ENCODE measurements around the gene APOL2. TPM values are rescaled to one million over a fixed set of nuclear protein-coding genes. Genes with fewer than 3 reads are reported as not detected.

The APOL2 gene
- total RNA-seq, 2 experiments from 2014 or later, result 11.8 to 12.4 TPM

DNA sequence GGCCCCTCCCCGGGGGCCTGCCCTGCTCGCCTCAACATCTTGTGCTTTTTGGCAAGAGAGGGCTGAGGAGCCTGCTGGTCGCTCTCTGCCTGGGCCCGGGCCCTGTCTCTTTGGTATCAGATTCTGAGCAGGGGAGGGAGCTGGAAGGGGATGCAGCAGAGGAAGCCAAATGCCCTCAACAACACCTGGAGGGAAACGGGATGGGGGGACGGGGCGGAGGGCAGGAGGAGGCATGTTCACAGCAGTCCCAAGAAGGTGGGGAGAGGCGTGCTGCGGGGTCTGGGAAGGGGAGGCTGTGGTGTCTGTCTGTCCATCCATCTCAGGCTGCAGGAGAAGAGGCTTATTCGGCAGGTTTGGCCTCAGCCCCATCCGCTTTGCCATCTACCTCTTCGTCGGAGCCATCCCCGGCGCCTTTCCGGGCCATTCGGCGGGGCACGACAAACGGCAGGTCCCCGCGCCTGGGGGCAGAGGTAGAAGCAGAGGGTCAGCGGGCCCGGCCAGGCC is 43.1 kb upstream of the APOL2 start:
- TF ChIP-seq, protein P1, sequence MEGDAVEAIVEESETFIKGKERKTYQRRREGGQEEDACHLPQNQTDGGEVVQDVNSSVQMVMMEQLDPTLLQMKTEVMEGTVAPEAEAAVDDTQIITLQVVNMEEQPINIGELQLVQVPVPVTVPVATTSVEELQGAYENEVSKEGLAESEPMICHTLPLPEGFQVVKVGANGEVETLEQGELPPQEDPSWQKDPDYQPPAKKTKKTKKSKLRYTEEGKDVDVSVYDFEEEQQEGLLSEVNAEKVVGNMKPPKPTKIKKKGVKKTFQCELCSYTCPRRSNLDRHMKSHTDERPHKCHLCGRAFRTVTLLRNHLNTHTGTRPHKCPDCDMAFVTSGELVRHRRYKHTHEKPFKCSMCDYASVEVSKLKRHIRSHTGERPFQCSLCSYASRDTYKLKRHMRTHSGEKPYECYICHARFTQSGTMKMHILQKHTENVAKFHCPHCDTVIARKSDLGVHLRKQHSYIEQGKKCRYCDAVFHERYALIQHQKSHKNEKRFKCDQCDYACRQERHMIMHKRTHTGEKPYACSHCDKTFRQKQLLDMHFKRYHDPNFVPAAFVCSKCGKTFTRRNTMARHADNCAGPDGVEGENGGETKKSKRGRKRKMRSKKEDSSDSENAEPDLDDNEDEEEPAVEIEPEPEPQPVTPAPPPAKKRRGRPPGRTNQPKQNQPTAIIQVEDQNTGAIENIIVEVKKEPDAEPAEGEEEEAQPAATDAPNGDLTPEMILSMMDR (conservative IDR thresholded peaks at IDR 0.05; ENCODE audit: low read length), result no peak
- TF ChIP-seq EZH2phosphoT487 (IDR thresholded peaks at IDR 0.05; ENCODE audit: borderline replicate concordance, low read depth, low read length), result no peak
- H3K4me3 ChIP-seq (ENCODE audit: low read depth, low read length, poor library complexity, severe bottlenecking), result no peak overlapping the region
- intact Hi-C loops (cut with micrococcal nuclease; ENCODE audit: unreplicated experiment), result no loop called here
- peaks cover 9% of the 10 kb centered on the region for H3K4me1 ChIP-seq (ENCODE audit: insufficient read depth, low read length, poor library complexity, severe bottlenecking)
- no peak overlapping the region for H3K4me2 ChIP-seq (ENCODE audit: low read length)
- ChIA-PET POLR2A (no interaction called here), CTCF (ENCODE audit: unreplicated experiment) (no interaction called here)
- H3K27ac ChIP-seq (ENCODE audit: low read depth, low read length, poor library complexity, severe bottlenecking), result no peak overlapping the region
- H4K20me1 ChIP-seq (ENCODE audit: insufficient read depth, low read length), result no peaks in the 10 kb centered on the region
- BruUV-seq (replicated peaks), result no TSS peak
- H2AFZ ChIP-seq (ENCODE audit: low read length), result no peak overlapping the region
- H3K9me2 ChIP-seq (ENCODE audit: insufficient read depth, low read length), result no peaks in the 10 kb centered on the region
- H3K79me2 ChIP-seq (ENCODE audit: insufficient read depth, low read depth, low read length), result no peaks in the 10 kb centered on the region
- no peak for DNase-seq (ENCODE audit: low spot score)
- peaks cover 74% of the 10 kb centered on the region for H3K36me3 ChIP-seq (ENCODE audit: insufficient read depth, low read length)
- H3K9me3 ChIP-seq (ENCODE audit: low read length), result no peaks in the 10 kb centered on the region

DNA sequence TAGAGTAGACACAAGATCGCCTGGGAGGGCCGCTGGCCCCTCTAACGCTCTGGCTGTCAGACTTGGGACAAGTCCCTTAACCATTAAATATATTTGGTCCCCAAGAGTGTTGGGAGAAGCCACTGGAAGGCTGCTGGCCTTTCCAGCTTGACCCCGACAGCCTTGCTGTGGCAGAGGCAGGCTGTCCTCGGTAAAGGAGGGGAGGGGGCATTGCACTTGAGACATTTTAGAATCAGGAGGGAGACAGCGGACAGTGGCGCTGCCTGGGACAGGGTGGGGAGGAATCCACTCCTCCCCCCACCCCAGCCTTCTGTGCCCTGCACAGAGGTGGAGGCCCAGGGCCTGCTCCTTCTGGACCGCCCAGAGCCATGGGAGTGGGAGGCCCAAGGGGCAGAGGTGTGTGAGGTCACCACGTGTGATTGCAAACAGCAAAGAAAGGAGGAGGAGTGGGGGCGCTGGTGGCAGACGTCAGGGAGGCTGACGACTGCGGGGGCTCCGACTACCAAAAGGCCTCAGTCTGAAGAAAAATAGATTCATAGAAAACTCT is 42.5 kb upstream of the APOL2 start:
- TF ChIP-seq, protein P1 (conservative IDR thresholded peaks at IDR 0.05; ENCODE audit: low read length), result no peak
- no peak for TF ChIP-seq EZH2phosphoT487 (IDR thresholded peaks at IDR 0.05; ENCODE audit: borderline replicate concordance, low read depth, low read length)
- Histone ChIP-seq H2AFZ (ENCODE audit: low read length) (no peak overlapping the region), H3K4me3 (ENCODE audit: low read depth, low read length, poor library complexity, severe bottlenecking) (no peak overlapping the region), H3K9me2 (ENCODE audit: insufficient read depth, low read length) (no peaks in the 10 kb centered on the region), H3K4me1 (ENCODE audit: insufficient read depth, low read length, poor library complexity, severe bottlenecking) (peaks cover 9% of the 10 kb centered on the region), H3K4me2 (ENCODE audit: low read length) (no peak overlapping the region), H4K20me1 (ENCODE audit: insufficient read depth, low read length) (no peaks in the 10 kb centered on the region), H3K36me3 (ENCODE audit: insufficient read depth, low read length) (peaks cover 69% of the 10 kb centered on the region), H3K27ac (ENCODE audit: low read depth, low read length, poor library complexity, severe bottlenecking) (no peak overlapping the region), H3K9me3 (ENCODE audit: low read length) (no peaks in the 10 kb centered on the region), H3K79me2 (ENCODE audit: insufficient read depth, low read depth, low read length) (no peaks in the 10 kb centered on the region)
- CTCF ChIA-PET (ENCODE audit: unreplicated experiment), result no interaction called here
- intact Hi-C loops (cut with micrococcal nuclease; ENCODE audit: unreplicated experiment), result no loop called here
- POLR2A ChIA-PET, result no interaction called here
- no TSS peak for BruUV-seq (replicated peaks)
- DNase-seq (ENCODE audit: low spot score), result no peak

DNA sequence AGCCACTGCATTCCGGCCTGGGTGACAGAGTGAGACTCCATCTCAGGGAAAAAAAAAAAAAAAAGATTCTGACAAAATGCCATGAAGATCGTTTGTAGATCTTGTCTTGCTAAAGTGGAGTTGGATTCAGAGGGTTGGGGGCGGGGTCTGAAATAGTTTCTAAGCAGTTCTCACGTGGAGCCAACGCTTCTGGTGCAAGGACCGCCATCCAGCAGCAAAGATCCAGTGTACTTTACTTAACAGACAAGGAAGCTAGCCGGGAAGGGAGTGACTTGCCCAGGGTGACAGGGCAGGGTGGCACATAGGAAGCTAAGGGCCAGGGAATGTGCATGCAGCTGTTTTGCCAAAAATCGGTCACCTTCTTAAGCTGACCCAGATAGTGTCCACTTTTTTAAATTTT is 41.1 kb upstream of the APOL2 start:
- CTCF ChIA-PET (ENCODE audit: unreplicated experiment), result no interaction called here

More for the DNA sequence above, 41.1 kb upstream of the APOL2 start:
- Histone ChIP-seq H2AFZ (ENCODE audit: low read length) (no peak overlapping the region), H3K4me3 (ENCODE audit: low read depth, low read length, poor library complexity, severe bottlenecking) (no peak overlapping the region), H3K9me3 (ENCODE audit: low read length) (no peaks in the 10 kb centered on the region), H3K27ac (ENCODE audit: low read depth, low read length, poor library complexity, severe bottlenecking) (no peak overlapping the region), H3K36me3 (ENCODE audit: insufficient read depth, low read length) (peaks cover 54% of the 10 kb centered on the region), H4K20me1 (ENCODE audit: insufficient read depth, low read length) (no peaks in the 10 kb centered on the region), H3K79me2 (ENCODE audit: insufficient read depth, low read depth, low read length) (no peaks in the 10 kb centered on the region), H3K4me2 (ENCODE audit: low read length) (no peak overlapping the region), H3K4me1 (ENCODE audit: insufficient read depth, low read length, poor library complexity, severe bottlenecking) (peaks cover 9% of the 10 kb centered on the region), H3K9me2 (ENCODE audit: insufficient read depth, low read length) (no peaks in the 10 kb centered on the region)
- POLR2A ChIA-PET, result interaction anchor here (0.6 kb wide), 2 partner anchors 8 to 201 kb away, joined by 4 to 7 read pairs; no protein-coding TSS in a partner anchor
- TF ChIP-seq, protein P1 (conservative IDR thresholded peaks at IDR 0.05; ENCODE audit: low read length), result no peak
- no peak for TF ChIP-seq EZH2phosphoT487 (IDR thresholded peaks at IDR 0.05; ENCODE audit: borderline replicate concordance, low read depth, low read length)
- no peak for DNase-seq (ENCODE audit: low spot score)
- no TSS peak for BruUV-seq (replicated peaks)
- intact Hi-C loops (cut with micrococcal nuclease; ENCODE audit: unreplicated experiment), result no loop called here
